Endodermal cell (in vitro differentiated cells): ENCODE results near the gene ALDH8A1. TPM values are rescaled to one million over a fixed set of nuclear protein-coding genes. Genes with fewer than 3 reads are reported as not detected.

Experiments used
- DNase-seq: peaks from one replicate; pipeline ENCODE4 v3.0.0-alpha.2; 2017
- H3K27ac ChIP-seq: 2 replicates; pipeline ENCODE4 v1.5.1; 2013; ENCODE audit warnings: mild to moderate bottlenecking, low read depth, low read length, moderate library complexity
- H3K27me3 ChIP-seq: 2 replicates; pipeline ENCODE4 v1.6.1; 2013; ENCODE audit warnings: mild to moderate bottlenecking, low read length, moderate library complexity; ENCODE audit not compliant: insufficient read depth, control insufficient read depth, poor library complexity, severe bottlenecking
- H3K36me3 ChIP-seq: 2 replicates; pipeline ENCODE4 v1.7.0; 2013; ENCODE audit warnings: mild to moderate bottlenecking, low read length, moderate library complexity; ENCODE audit not compliant: control insufficient read depth, insufficient read depth
- H3K4me1 ChIP-seq: one replicate; pipeline ENCODE4 v1.7.0; 2013; ENCODE audit warnings: low read length; ENCODE audit not compliant: control insufficient read depth, insufficient read depth
- H3K4me3 ChIP-seq: 2 replicates; pipeline ENCODE4 v1.5.1; 2013; ENCODE audit warnings: mild to moderate bottlenecking, low read length, moderate library complexity
- H3K9ac ChIP-seq: 2 replicates; pipeline ENCODE4 v1.6.1; 2013; ENCODE audit warnings: mild to moderate bottlenecking, low read length, moderate library complexity; ENCODE audit not compliant: poor library complexity, severe bottlenecking; ENCODE audit errors: extremely low read depth
- H3K9me3 ChIP-seq: 2 replicates; pipeline ENCODE4 v1.6.1; 2013; ENCODE audit warnings: mild to moderate bottlenecking, low read length, moderate library complexity; ENCODE audit not compliant: control insufficient read depth
- H3K27ac Mint-ChIP-seq: 2 replicates; pipeline ENCODE4 v1.8.0; 2020; ENCODE audit warnings: mixed read lengths
- H3K27me3 Mint-ChIP-seq: 2 replicates; pipeline ENCODE4 v1.8.0; 2021; ENCODE audit warnings: mild to moderate bottlenecking, mixed read lengths; ENCODE audit not compliant: insufficient read depth
- H3K36me3 Mint-ChIP-seq: 2 replicates; pipeline ENCODE4 v1.8.0; 2020; ENCODE audit warnings: low read depth, mixed read lengths
- H3K4me1 Mint-ChIP-seq: 2 replicates; pipeline ENCODE4 v1.8.0; 2020; ENCODE audit warnings: mixed read lengths
- H3K4me3 Mint-ChIP-seq: 2 replicates; pipeline ENCODE4 v1.8.0; 2020; ENCODE audit warnings: mild to moderate bottlenecking, moderate library complexity, mixed read lengths
- H3K9me3 Mint-ChIP-seq: 2 replicates; pipeline ENCODE4 v1.8.0; 2020; ENCODE audit warnings: mild to moderate bottlenecking, mixed read lengths
- WGBS, 2 experiments: methylation state at CpG; one replicate each; pipeline versions ENCODE4 v1.1.5 to v1.1.7; 2013; ENCODE audit warnings: missing lambda C conversion rate in 2 of 2, mixed read lengths in 1 of 2; ENCODE audit not compliant: insufficient coverage in 1 of 2, insufficient read length in 1 of 2; 5-methylcytosine and 5-hydroxymethylcytosine counted together
- total RNA-seq, 2 donors: library from RNA; stranded (reverse); fragmentation: NEBNext Ultra II Directional in 1 of 2; extraction: Animal tissue kit (Norgen Biotek cat#: 25700) in 1 of 2; gene quantifications; 2 replicates in 1 of 2; 3 replicates in 1 of 2; pipeline ENCODE4 v1.2.1, GENCODE V29; 2021
- TF ChIP-seq, protein P1 (sequence below): fragments of 200-600 bp; sonication (generic); conservative IDR thresholded peaks from 2 replicates; pipeline ENCODE4 v1.5.0; 2021; ENCODE audit warnings: antibody characterized with exemption, mild to moderate bottlenecking

Gene ALDH8A1
- total RNA-seq, 2 donors from 2014 or later, result not detected

DNA sequence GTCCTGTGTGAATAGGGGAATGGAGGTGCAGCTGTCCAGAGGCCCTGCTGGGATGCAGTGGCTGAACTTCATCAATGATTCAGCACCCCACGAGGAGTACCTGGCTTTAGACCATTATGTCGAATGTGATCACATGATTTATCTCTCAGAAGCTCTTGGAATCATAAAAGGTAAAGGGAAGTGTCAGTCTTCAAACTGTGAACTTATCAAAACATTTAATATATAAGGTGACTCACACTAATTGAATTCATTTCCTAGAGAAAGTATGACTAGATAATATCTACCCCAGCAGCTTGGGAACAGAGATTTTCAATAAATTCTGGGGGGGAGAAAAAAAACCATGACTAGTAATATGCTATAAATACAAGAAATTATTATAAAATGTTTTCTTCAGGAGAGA is 29.5 kb downstream of the ALDH8A1 start:
- Mint-ChIP-seq H3K9me3 (no peaks in the 10 kb centered on the region), H3K4me1 (peaks cover 7% of the 10 kb centered on the region), H3K27ac (no peak overlapping the region), H3K36me3 (no peaks in the 10 kb centered on the region), H3K4me3 (no peak overlapping the region), H3K27me3 (no peaks in the 10 kb centered on the region)
- TF ChIP-seq, protein P1, sequence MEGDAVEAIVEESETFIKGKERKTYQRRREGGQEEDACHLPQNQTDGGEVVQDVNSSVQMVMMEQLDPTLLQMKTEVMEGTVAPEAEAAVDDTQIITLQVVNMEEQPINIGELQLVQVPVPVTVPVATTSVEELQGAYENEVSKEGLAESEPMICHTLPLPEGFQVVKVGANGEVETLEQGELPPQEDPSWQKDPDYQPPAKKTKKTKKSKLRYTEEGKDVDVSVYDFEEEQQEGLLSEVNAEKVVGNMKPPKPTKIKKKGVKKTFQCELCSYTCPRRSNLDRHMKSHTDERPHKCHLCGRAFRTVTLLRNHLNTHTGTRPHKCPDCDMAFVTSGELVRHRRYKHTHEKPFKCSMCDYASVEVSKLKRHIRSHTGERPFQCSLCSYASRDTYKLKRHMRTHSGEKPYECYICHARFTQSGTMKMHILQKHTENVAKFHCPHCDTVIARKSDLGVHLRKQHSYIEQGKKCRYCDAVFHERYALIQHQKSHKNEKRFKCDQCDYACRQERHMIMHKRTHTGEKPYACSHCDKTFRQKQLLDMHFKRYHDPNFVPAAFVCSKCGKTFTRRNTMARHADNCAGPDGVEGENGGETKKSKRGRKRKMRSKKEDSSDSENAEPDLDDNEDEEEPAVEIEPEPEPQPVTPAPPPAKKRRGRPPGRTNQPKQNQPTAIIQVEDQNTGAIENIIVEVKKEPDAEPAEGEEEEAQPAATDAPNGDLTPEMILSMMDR, result no peak
- Histone ChIP-seq H3K36me3 (no peaks in the 10 kb centered on the region), H3K4me3 (no peak overlapping the region), H3K27me3 (no peaks in the 10 kb centered on the region), H3K4me1 (no peaks in the 10 kb centered on the region), H3K9ac (no peak overlapping the region), H3K27ac (no peak overlapping the region), H3K9me3 (no peaks in the 10 kb centered on the region)
- WGBS, 2 experiments, result 90% methylated on average over 2 of the region's 2 CpGs; no CpG with 5 or more reads in 1 of the 2 experiments
- DNase-seq, result no peak

DNA sequence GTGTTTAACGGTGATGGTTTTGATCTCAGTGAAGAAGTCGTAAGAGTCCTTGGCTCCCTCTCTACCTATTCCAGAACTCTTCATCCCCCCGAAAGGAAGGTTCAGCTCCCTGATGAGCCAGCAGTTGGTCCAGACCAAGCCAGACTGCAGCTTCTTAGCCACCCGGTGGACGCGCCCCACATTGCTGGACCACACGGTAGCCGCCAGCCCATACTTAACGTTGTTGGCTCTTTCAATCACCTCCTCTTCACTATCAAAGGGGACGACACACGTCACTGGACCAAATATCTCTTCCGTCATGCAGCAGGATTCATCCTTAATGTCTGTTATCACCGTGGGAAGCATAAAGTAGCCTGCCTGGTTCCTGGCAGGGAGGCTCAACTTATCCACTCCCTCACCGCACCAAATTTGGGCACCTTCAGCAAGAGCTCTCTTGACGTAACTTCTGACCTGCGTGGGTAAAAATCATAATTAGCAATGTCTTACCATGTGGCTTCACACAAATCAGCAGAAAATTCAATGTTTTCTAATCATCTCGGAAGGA is 31.4 kb downstream of the ALDH8A1 start:
- WGBS, 2 experiments, result 92% methylated on average over 13 to 17 of the region's 17 CpGs
- TF ChIP-seq, protein P1, result peak; percentile 44
- Histone ChIP-seq H3K4me1 (no peaks in the 10 kb centered on the region), H3K9me3 (no peaks in the 10 kb centered on the region), H3K27me3 (no peaks in the 10 kb centered on the region), H3K36me3 (no peaks in the 10 kb centered on the region), H3K27ac (no peak overlapping the region), H3K4me3 (no peak overlapping the region), H3K9ac (no peak overlapping the region)
- H3K27me3 Mint-ChIP-seq, result no peaks in the 10 kb centered on the region
- H3K27ac Mint-ChIP-seq, result no peak overlapping the region
- peaks cover 7% of the 10 kb centered on the region for H3K4me1 Mint-ChIP-seq
- peak; percentile 60 for DNase-seq
- no peak overlapping the region for H3K4me3 Mint-ChIP-seq
- H3K36me3 Mint-ChIP-seq, result no peaks in the 10 kb centered on the region
- H3K9me3 Mint-ChIP-seq, result no peaks in the 10 kb centered on the region

DNA sequence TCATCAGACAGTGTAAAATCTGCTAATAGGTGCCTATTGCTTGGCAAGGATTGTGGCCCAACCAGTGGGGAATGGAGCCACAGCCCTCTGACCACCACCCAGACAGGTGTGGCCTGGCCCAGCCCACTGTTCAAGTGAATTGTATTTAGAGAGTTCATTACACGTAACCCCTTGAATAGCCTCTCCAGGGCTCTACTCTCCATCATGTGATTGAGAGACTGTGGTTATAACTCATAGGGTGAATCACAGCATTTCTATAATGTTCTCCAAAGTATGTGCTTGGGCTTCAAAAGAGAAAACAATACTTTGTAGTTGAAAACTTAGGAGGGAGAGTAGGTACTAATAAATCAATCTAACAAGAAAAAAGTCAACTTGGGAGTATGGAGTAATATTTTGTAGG is 38.4 kb downstream of the ALDH8A1 start:
- Mint-ChIP-seq H3K4me1 (no peaks in the 10 kb centered on the region), H3K27ac (no peak overlapping the region), H3K27me3 (no peaks in the 10 kb centered on the region), H3K36me3 (no peaks in the 10 kb centered on the region), H3K9me3 (no peaks in the 10 kb centered on the region), H3K4me3 (no peak overlapping the region)
- Histone ChIP-seq H3K9me3 (no peaks in the 10 kb centered on the region), H3K36me3 (no peaks in the 10 kb centered on the region), H3K9ac (no peak overlapping the region), H3K27me3 (no peaks in the 10 kb centered on the region), H3K4me1 (no peaks in the 10 kb centered on the region), H3K27ac (no peak overlapping the region), H3K4me3 (no peak overlapping the region)
- TF ChIP-seq, protein P1, result no peak
- no peak for DNase-seq
- 89% methylated on average over 1 of the region's 1 CpG; no CpG with 5 or more reads in 1 of the 2 experiments for WGBS, 2 experiments
